ENCODE results near the gene IGLL1. TPM values are rescaled to one million over a fixed set of nuclear protein-coding genes. Genes with fewer than 3 reads are reported as not detected.

Gene IGLL1
- total and polyA plus RNA-seq, 2 donors (not counting 3 experiments of a cell fraction or from before 2014, with no cell fraction given), result not detected

- peaks cover 11% of the 10 kb centered on the region in 2 experiments for H3K27me3 ChIP-seq (ENCODE audit: control insufficient read depth in 2 of 2, insufficient read depth in 2 of 2, low read length in 2 of 2)
- CTCF ChIA-PET, result interaction anchor here (1.0 kb wide), 1 partner anchor 21 kb away, joined by 3 read pairs; no protein-coding TSS in a partner anchor
- H4K20me1 ChIP-seq (replicated peaks; ENCODE audit: control insufficient read depth, extremely low read depth, insufficient read depth, low read length), result no peaks in the 10 kb centered on the region
- no peak overlapping the region for H3K4me2 ChIP-seq (ENCODE audit: insufficient read depth, low read length)
- TF ChIP-seq GATA2 (IDR thresholded peaks at IDR 0.05; ENCODE audit: insufficient read depth, insufficient read length, low read depth, low read length), result no peak
- TF ChIP-seq POLR2A (IDR thresholded peaks at IDR 0.05; ENCODE audit: low read depth, low read length), result no peak
- no peak for TF ChIP-seq MAX (IDR thresholded peaks at IDR 0.05; ENCODE audit: insufficient read depth, insufficient read length)
- TF ChIP-seq MYC (IDR thresholded peaks at IDR 0.05; ENCODE audit: low read depth, low read length), result no peak
- no peak overlapping the region for H3K4me3 ChIP-seq (replicated peaks in 1 of 3; ENCODE audit: insufficient read depth in 1 of 3, low read depth in 1 of 3, low read length in 3 of 3)
- no TSS peak for BruUV-seq (replicated peaks)
- dilution Hi-C loops (cut with MboI; ENCODE audit: extremely low pct_ligation_motif_present, low sequenced_read_pairs) (no loop called here), intact Hi-C loops (cut with micrococcal nuclease) (no loop called here)
- H3K27ac ChIP-seq (ENCODE audit: insufficient read depth, low read depth, low read length), result no peak overlapping the region
- POLR2A ChIA-PET, result no interaction called here
- FAIRE-seq, result no peak
- DNase-seq (ENCODE audit: low read depth, low spot score), result no peak
- peaks cover 2% of the 10 kb centered on the region for H3K4me1 ChIP-seq (ENCODE audit: control insufficient read depth, extremely low read depth, insufficient read depth, low read length)
- H3K9me3 ChIP-seq (replicated peaks; ENCODE audit: control insufficient read depth, insufficient read depth, low read length), result no peaks in the 10 kb centered on the region
- no peaks in the 10 kb centered on the region for H3K79me2 ChIP-seq (ENCODE audit: control insufficient read depth, insufficient read depth, low read length)
- no peak overlapping the region for H2AFZ ChIP-seq (ENCODE audit: low read depth, low read length)
- no peak overlapping the region for H3K9ac ChIP-seq (replicated peaks; ENCODE audit: extremely low read depth, insufficient read depth, low read length)
- no peaks in the 10 kb centered on the region for H3K36me3 ChIP-seq (ENCODE audit: control insufficient read depth in 2 of 2, extremely low read depth in 1 of 2, insufficient read depth in 2 of 2, low read length in 2 of 2)
- H3K9me1 ChIP-seq (replicated peaks; ENCODE audit: control insufficient read depth, extremely low read depth, insufficient read depth, low read length), result no peaks in the 10 kb centered on the region
These were observed 9.4 kb downstream of the IGLL1 start for GRCh38 chr22:23570681-23571080.

GRCh38 chr22:23569716-23570115, 10.4 kb downstream of the IGLL1 start:
- H2AFZ ChIP-seq (ENCODE audit: low read depth, low read length), result no peak overlapping the region
- H3K4me1 ChIP-seq (ENCODE audit: control insufficient read depth, extremely low read depth, insufficient read depth, low read length), result peaks cover 2% of the 10 kb centered on the region
- no TSS peak for BruUV-seq (replicated peaks)
- no peak overlapping the region for H3K27ac ChIP-seq (ENCODE audit: insufficient read depth, low read depth, low read length)
- CTCF ChIA-PET, result interaction anchor here (1.4 kb wide), 1 partner anchor 21 kb away, joined by 4 read pairs; no protein-coding TSS in a partner anchor
- no peak overlapping the region for H3K4me2 ChIP-seq (ENCODE audit: insufficient read depth, low read length)
- H3K9me3 ChIP-seq (replicated peaks; ENCODE audit: control insufficient read depth, insufficient read depth, low read length), result no peaks in the 10 kb centered on the region
- no peaks in the 10 kb centered on the region for H3K36me3 ChIP-seq (ENCODE audit: control insufficient read depth in 2 of 2, extremely low read depth in 1 of 2, insufficient read depth in 2 of 2, low read length in 2 of 2)
- no peak overlapping the region for H3K9ac ChIP-seq (replicated peaks; ENCODE audit: extremely low read depth, insufficient read depth, low read length)
- H3K27me3 ChIP-seq (ENCODE audit: control insufficient read depth in 2 of 2, insufficient read depth in 2 of 2, low read length in 2 of 2), result peaks cover 15 to 17% of the 10 kb centered on the region in 2 experiments
- no peak overlapping the region for H3K4me3 ChIP-seq (replicated peaks in 1 of 3; ENCODE audit: insufficient read depth in 1 of 3, low read depth in 1 of 3, low read length in 3 of 3)
- POLR2A ChIA-PET, result no interaction called here
- DNase-seq (ENCODE audit: low read depth, low spot score) (no peak), FAIRE-seq (no peak)
- dilution Hi-C loops (cut with MboI; ENCODE audit: extremely low pct_ligation_motif_present, low sequenced_read_pairs) (no loop called here), intact Hi-C loops (cut with micrococcal nuclease) (no loop called here)
- TF ChIP-seq MAX (IDR thresholded peaks at IDR 0.05; ENCODE audit: insufficient read depth, insufficient read length) (no peak), MYC (IDR thresholded peaks at IDR 0.05; ENCODE audit: low read depth, low read length) (no peak), GATA2 (IDR thresholded peaks at IDR 0.05; ENCODE audit: insufficient read depth, insufficient read length, low read depth, low read length) (no peak), POLR2A (IDR thresholded peaks at IDR 0.05; ENCODE audit: low read depth, low read length) (no peak), EZH2 (IDR thresholded peaks at IDR 0.05; ENCODE audit: borderline replicate concordance, low read depth, low read length, severe bottlenecking) (no peak), JUN (IDR thresholded peaks at IDR 0.05; ENCODE audit: borderline replicate concordance, insufficient read depth, insufficient read length, low read depth) (no peak), FOS (IDR thresholded peaks at IDR 0.05; ENCODE audit: borderline replicate concordance, insufficient read depth, low read length) (no peak), CTCF (IDR thresholded peaks at IDR 0.05; ENCODE audit: extremely low read depth in 1 of 2, insufficient read depth in 1 of 2, low read depth in 1 of 2, low read length in 2 of 2) (no peak), POLR2AphosphoS5 (IDR thresholded peaks at IDR 0.05; ENCODE audit: insufficient read depth, low read depth, low read length) (no peak)
- no peaks in the 10 kb centered on the region for H3K9me1 ChIP-seq (replicated peaks; ENCODE audit: control insufficient read depth, extremely low read depth, insufficient read depth, low read length)
- H4K20me1 ChIP-seq (replicated peaks; ENCODE audit: control insufficient read depth, extremely low read depth, insufficient read depth, low read length), result no peaks in the 10 kb centered on the region
- H3K79me2 ChIP-seq (ENCODE audit: control insufficient read depth, insufficient read depth, low read length), result no peaks in the 10 kb centered on the region
